Smooth muscle cell of the brain vasculature (primary cell): Measurements from ENCODE around the gene KCNN2.

ENCODE experiments used
- DNase-seq: peaks from one replicate; pipeline ENCODE4 v3.0.0-alpha.2; 2012; ENCODE audit warnings: low read depth, low spot score

KCNN2 gene

DNA sequence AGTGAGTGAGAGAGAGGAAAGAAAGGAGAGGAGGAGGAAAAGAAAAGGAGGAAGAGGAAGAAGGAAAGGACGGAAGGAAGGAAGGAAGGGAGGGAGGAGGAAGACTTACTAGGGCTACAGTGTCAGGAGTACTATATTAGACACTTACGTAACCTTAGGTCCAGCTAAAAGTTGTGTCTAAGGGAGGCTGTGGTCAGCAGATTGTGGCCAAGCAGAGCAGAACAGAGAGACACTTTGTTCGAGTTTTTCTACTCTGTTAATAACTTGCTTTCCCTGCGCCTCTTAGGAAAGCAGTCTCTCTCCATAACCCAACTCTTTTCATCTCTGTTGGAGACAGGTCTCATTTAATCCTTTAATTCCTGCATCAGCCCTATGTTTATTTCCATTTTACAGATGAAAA, 138.9 kb downstream of the KCNN2 start:
- DNase-seq = no peak

DNA sequence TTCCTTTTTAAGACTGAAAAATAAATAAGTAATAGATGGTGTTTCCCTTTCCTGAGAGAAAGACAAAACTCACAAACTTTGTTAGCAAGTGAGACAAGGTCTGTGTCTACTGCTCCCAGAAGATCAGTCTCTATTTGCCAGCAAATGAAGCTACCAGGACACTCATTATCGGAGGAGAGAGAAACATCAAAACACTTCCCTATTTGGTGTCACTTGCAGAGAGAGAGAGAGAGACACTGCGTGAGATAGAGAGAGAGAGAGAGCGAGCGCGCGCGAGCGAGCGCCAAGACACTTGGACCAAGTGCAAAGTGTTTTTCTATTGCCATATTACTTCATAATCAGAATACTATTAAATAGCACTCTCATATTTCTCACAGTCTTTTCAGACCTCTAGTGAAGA, 142.7 kb downstream of the KCNN2 start:
- no peak for DNase-seq

GRCh38 chr5:114524221-114524620, 162.4 kb downstream of the KCNN2 start:
- no peak for DNase-seq

DNA sequence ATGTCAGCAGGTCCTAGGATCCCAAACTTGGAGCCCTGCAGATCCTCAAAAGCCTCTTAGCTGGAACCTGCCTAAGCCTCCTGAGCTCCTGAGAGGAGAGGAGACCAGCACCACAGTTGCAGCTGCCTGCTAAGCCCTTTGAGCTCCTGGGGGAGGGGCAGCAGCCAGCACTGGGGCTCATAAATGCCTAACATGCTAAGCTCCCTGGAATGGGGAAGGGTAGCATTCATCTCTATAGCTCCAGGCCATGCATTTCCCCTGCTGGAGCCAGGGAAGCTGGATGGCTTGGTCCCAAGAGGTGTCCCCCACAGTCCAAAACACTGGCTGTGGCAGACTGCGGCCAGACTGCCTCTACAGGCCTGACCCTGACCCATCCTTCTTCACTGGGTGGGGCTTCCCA, 182.7 kb downstream of the KCNN2 start:
- no peak for DNase-seq
